ENCODE measurements around the gene ADAM22.
"Not testable (repeated sequence)": the region's sequence is repeated elsewhere in the genome, so short reads cannot be mapped to it uniquely, and the experiment has no call there.

Gene ADAM22

GRCh38 chr7:87933605-87933952 is 472 bp upstream of the ADAM22 start:
- Mint-ChIP-seq H3K36me3 (no peaks in the 10 kb centered on the region), H3K27ac (no peak overlapping the region)
- peak; percentile 21 for ATAC-seq (ENCODE audit: low read depth)

GRCh38 chr7:87934699-87935383 is 790 bp downstream of the ADAM22 start:
- DNase-seq (ENCODE audit: low spot score in 2 of 2) (peak in 1 of 2 donors; percentile 23), ATAC-seq (ENCODE audit: low read depth) (no peak)
- Mint-ChIP-seq H3K36me3 (peaks cover 3% of the 10 kb centered on the region), H3K27me3 (no peaks in the 10 kb centered on the region), H3K4me3 (peak overlapping the region; percentile 91), H3K9me3 (no peaks in the 10 kb centered on the region), H3K4me1 (peaks cover 15% of the 10 kb centered on the region), H3K27ac (no peak overlapping the region)

More at GRCh38 chr7:87933605-87933952, 472 bp upstream of the ADAM22 start:
- Mint-ChIP-seq H3K9me3 (no peaks in the 10 kb centered on the region), H3K4me3 (peak overlapping the region; percentile 91), H3K27me3 (no peaks in the 10 kb centered on the region), H3K4me1 (peaks cover 15% of the 10 kb centered on the region)
- DNase-seq (ENCODE audit: low spot score in 2 of 2) = no peak

GRCh38 chr7:87935384-87935706 is 1.3 kb downstream of the ADAM22 start:
- peaks cover 3% of the 10 kb centered on the region for H3K36me3 Mint-ChIP-seq

GRCh38 chr7:87941138-87941537 is 7.1 kb downstream of the ADAM22 start:
- H3K4me1 Mint-ChIP-seq = peaks cover 2% of the 10 kb centered on the region
- ATAC-seq (ENCODE audit: low read depth) = no peak
- no peak overlapping the region for H3K27ac Mint-ChIP-seq
- H3K9me3 Mint-ChIP-seq = no peaks in the 10 kb centered on the region
- H3K36me3 Mint-ChIP-seq = peaks cover 3% of the 10 kb centered on the region
- H3K4me3 Mint-ChIP-seq = no peak overlapping the region
- no peak for DNase-seq (ENCODE audit: low spot score in 2 of 2)
- H3K27me3 Mint-ChIP-seq = no peaks in the 10 kb centered on the region

More at GRCh38 chr7:87935384-87935706, 1.3 kb downstream of the ADAM22 start:
- Mint-ChIP-seq H3K27ac (no peak overlapping the region), H3K4me1 (peaks cover 15% of the 10 kb centered on the region), H3K9me3 (no peaks in the 10 kb centered on the region), H3K27me3 (no peaks in the 10 kb centered on the region), H3K4me3 (peak overlapping the region; percentile 91)
- no peak for DNase-seq (ENCODE audit: low spot score in 2 of 2)
- ATAC-seq (ENCODE audit: low read depth) = no peak

GRCh38 chr7:87944547-87944946 is 10.5 kb downstream of the ADAM22 start:
- Mint-ChIP-seq H3K9me3 (no peaks in the 10 kb centered on the region), H3K36me3 (peaks cover 4% of the 10 kb centered on the region), H3K4me3 (no peak overlapping the region), H3K27me3 (peaks cover 2% of the 10 kb centered on the region), H3K27ac (no peak overlapping the region), H3K4me1 (peaks cover 2% of the 10 kb centered on the region)
- no peak for ATAC-seq (ENCODE audit: low read depth)
- no peak for DNase-seq (ENCODE audit: low spot score in 2 of 2)

DNA sequence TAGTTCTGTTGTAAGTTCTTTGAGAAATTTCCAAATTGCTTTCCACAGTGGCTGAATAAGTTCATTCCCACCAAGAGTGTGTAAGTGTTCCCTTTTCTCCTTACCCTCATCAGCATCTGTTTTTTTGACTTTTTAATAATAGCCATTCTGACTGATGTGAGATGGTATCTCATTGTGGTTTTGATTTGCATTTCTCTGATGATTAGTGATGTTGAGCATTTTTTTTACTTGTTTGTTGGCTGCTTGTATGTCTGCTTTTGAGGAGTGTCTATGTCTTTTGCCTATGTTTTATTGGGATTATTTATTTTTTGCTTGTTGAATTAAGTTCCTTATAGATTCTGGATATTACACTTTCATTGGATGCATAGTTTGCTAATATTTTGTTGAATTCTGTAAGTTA is 11.9 kb downstream of the ADAM22 start:
- H3K4me1 Mint-ChIP-seq; ATAC-seq (ENCODE audit: low read depth); H3K27me3 Mint-ChIP-seq; H3K4me3 Mint-ChIP-seq; H3K9me3 Mint-ChIP-seq; H3K36me3 Mint-ChIP-seq; H3K27ac Mint-ChIP-seq; DNase-seq (ENCODE audit: low spot score in 2 of 2): not testable (repeated sequence)

DNA sequence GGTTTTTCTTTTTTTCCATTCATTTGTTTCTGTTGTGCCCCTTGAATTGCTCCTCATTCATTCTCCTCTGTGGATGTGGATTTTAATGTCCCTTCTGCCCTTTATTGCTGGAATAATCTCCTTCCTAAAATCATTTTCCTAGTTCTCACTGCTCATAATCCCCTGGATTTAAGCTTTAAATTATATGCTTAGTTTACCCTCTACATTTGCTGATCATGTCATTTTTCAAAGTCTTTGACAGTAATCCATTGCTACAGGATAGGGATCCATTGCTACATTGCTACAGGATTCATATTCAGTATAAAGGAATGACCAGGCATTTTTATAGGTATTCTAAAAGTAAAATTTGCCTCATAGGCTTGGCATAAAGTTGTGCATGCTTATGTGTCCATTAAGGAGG is 14.3 kb downstream of the ADAM22 start:
- Mint-ChIP-seq H3K4me1 (peaks cover 2% of the 10 kb centered on the region), H3K27me3 (peaks cover 2% of the 10 kb centered on the region), H3K4me3 (no peak overlapping the region), H3K27ac (no peak overlapping the region), H3K36me3 (peaks cover 4% of the 10 kb centered on the region), H3K9me3 (no peaks in the 10 kb centered on the region)
- DNase-seq (ENCODE audit: low spot score in 2 of 2) (no peak), ATAC-seq (ENCODE audit: low read depth) (no peak)

DNA sequence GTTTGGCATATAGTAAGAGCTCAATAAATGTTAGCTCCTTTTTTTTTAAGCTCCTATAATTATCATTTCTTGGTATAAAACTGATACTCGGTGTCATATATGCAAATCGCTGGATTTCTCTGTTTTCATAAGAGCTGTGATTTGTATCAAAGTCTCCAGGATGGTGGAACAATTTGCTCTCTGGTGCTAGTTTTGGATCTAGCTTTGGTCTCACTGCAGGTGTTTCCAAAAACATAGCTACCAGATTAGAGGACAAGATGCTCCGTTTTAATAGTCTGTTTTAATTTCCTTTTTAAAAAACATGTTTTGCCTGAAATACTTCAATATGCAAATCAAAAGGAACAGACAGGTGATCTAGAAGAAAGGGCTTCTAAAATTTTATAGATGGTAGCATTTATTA is 25.3 kb downstream of the ADAM22 start:
- H3K4me3 Mint-ChIP-seq = no peak overlapping the region
- no peak overlapping the region for H3K27ac Mint-ChIP-seq
- no peak for ATAC-seq (ENCODE audit: low read depth)
- H3K9me3 Mint-ChIP-seq = no peaks in the 10 kb centered on the region
- no peaks in the 10 kb centered on the region for H3K27me3 Mint-ChIP-seq
- DNase-seq (ENCODE audit: low spot score in 2 of 2) = no peak
- H3K4me1 Mint-ChIP-seq = no peaks in the 10 kb centered on the region
- no peaks in the 10 kb centered on the region for H3K36me3 Mint-ChIP-seq

- Mint-ChIP-seq H3K36me3 (no peaks in the 10 kb centered on the region), H3K4me1 (no peaks in the 10 kb centered on the region), H3K27ac (no peak overlapping the region), H3K4me3 (no peak overlapping the region), H3K27me3 (no peaks in the 10 kb centered on the region), H3K9me3 (no peaks in the 10 kb centered on the region)
- ATAC-seq (ENCODE audit: low read depth) (no peak), DNase-seq (ENCODE audit: low spot score in 2 of 2) (no peak)
Measured at GRCh38 chr7:87960239-87960638, 26.2 kb downstream of the ADAM22 start.

- no peaks in the 10 kb centered on the region for H3K4me1 Mint-ChIP-seq
- no peak overlapping the region for H3K27ac Mint-ChIP-seq
- DNase-seq (ENCODE audit: low spot score in 2 of 2) = no peak
- no peak for ATAC-seq (ENCODE audit: low read depth)
- H3K36me3 Mint-ChIP-seq = peaks cover 3% of the 10 kb centered on the region
- H3K4me3 Mint-ChIP-seq = no peak overlapping the region
- no peaks in the 10 kb centered on the region for H3K9me3 Mint-ChIP-seq
- no peaks in the 10 kb centered on the region for H3K27me3 Mint-ChIP-seq
Measured at GRCh38 chr7:87961754-87962153, 27.7 kb downstream of the ADAM22 start.

- no peaks in the 10 kb centered on the region for H3K27me3 Mint-ChIP-seq
- H3K36me3 Mint-ChIP-seq = peaks cover 3% of the 10 kb centered on the region
- H3K27ac Mint-ChIP-seq = no peak overlapping the region
- no peaks in the 10 kb centered on the region for H3K4me1 Mint-ChIP-seq
- no peak overlapping the region for H3K4me3 Mint-ChIP-seq
- no peak for DNase-seq (ENCODE audit: low spot score in 2 of 2)
- no peak for ATAC-seq (ENCODE audit: low read depth)
- H3K9me3 Mint-ChIP-seq = no peaks in the 10 kb centered on the region
Measured at GRCh38 chr7:87966271-87966670, 32.2 kb downstream of the ADAM22 start.

- H3K27ac Mint-ChIP-seq = no peak overlapping the region
- H3K4me3 Mint-ChIP-seq = no peak overlapping the region
- ATAC-seq (ENCODE audit: low read depth) (no peak), DNase-seq (ENCODE audit: low spot score in 2 of 2) (no peak)
- H3K27me3 Mint-ChIP-seq = no peaks in the 10 kb centered on the region
- H3K36me3 Mint-ChIP-seq = peaks cover 3% of the 10 kb centered on the region
- H3K9me3 Mint-ChIP-seq = no peaks in the 10 kb centered on the region
- no peaks in the 10 kb centered on the region for H3K4me1 Mint-ChIP-seq
Measured at GRCh38 chr7:87968021-87968420, 34.0 kb downstream of the ADAM22 start.

- no peak for DNase-seq (ENCODE audit: low spot score in 2 of 2)
- no peaks in the 10 kb centered on the region for H3K4me1 Mint-ChIP-seq
- H3K36me3 Mint-ChIP-seq = no peaks in the 10 kb centered on the region
- no peak for ATAC-seq (ENCODE audit: low read depth)
- H3K9me3 Mint-ChIP-seq = no peaks in the 10 kb centered on the region
- no peak overlapping the region for H3K4me3 Mint-ChIP-seq
- no peaks in the 10 kb centered on the region for H3K27me3 Mint-ChIP-seq
- H3K27ac Mint-ChIP-seq = no peak overlapping the region
Measured at GRCh38 chr7:87982116-87982515, 48.1 kb downstream of the ADAM22 start.

DNA sequence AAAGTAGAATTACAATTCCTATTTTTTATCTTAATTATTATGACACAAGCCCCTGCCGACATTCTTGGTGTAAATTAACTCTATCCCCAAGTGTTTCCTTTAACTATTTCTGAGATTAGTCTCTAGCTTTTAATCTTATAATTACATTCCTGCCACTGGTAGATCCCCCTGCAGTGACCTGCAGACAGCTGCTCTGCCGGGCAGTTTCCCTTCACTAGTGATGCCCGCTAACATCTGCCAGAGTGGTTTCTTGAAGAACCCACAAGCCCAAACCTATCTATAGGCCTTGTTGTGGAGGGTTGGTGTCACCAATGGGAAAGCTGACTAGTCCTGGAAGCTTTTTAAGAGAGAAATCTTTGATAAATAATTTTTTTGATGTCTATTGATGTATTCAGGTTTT is 50.0 kb downstream of the ADAM22 start:
- Mint-ChIP-seq H3K4me3 (no peak overlapping the region), H3K27ac (no peak overlapping the region), H3K36me3 (no peaks in the 10 kb centered on the region), H3K27me3 (no peaks in the 10 kb centered on the region), H3K9me3 (no peaks in the 10 kb centered on the region), H3K4me1 (no peaks in the 10 kb centered on the region)
- no peak for DNase-seq (ENCODE audit: low spot score in 2 of 2)
- ATAC-seq (ENCODE audit: low read depth) = no peak

DNA sequence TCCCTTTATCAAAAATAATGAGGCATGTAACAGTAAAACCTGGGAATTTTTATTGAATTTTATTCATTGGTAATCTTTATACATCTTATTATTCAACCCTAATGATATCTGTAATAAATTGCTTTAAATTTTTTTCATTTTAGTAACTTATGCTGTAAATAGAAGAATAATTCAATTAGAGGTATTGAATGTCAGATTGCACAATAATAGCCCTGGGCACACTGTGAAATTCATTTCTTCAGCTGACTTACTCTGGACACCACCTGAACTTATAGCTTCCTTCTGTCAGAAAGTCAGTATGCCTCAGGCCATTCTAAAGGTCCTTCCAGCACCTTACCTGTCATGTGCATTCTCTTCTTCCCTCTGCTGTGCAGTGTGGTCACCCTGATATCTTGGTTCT is 59.2 kb downstream of the ADAM22 start:
- ATAC-seq (ENCODE audit: low read depth) (no peak), DNase-seq (ENCODE audit: low spot score in 2 of 2) (no peak)
- Mint-ChIP-seq H3K4me1 (no peaks in the 10 kb centered on the region), H3K27ac (no peak overlapping the region), H3K9me3 (no peaks in the 10 kb centered on the region), H3K36me3 (no peaks in the 10 kb centered on the region), H3K27me3 (no peaks in the 10 kb centered on the region), H3K4me3 (no peak overlapping the region)
